Airway epithelial cell (primary cell): ENCODE data around the gene KRT5. TPM values are rescaled to one million over a fixed set of nuclear protein-coding genes. Genes with fewer than 3 reads are reported as not detected.

ENCODE experiments used
- total RNA-seq: library from RNA; depleted of rRNA; stranded (reverse); fragments of >200 nt; gene quantifications from 2 replicates; pipeline ENCODE4 v1.2.3, GENCODE V29; 2015

Gene KRT5
- total RNA-seq: 10,625 and 11,680 TPM in 2 replicates

DNA sequence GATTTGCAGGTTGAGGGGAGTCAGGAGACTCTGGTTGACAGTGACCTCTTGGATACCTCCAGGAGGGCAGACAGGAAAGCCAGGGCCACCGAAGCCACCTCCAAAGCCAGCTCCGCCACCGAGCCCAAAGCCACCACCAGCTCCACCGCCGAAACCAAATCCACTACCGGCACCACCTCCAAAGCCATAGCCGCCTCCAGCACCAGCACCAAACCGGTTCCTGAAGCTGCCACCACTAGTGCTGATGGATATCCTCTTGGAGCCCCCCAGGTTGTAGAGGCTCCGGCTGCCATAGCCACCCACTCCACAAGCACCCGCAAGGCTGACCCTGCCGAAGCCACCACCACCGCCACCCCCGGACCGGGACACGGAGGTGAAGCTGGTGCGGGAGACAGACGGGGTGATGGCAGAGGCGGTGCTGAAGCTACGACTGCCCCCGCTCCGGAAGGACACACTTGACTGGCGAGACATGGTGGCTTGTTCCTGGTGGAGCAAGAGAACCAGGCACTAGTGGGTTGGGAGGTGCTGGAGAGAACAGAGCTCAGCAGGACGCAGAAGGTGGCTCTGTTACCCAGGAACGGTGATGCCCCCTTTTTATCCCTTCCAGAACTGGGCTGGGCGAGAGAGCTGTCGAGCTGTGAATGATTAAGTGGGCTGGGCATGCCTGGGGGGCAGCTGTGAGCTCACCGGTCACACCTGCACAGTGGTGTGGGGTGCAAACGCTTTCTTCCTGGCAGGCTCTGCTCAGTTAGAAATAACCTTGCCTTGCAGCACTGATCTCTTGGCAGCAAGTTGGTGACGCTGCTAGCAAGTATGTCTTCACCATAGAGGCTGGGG, at the start of gene KRT5:
KRT5 (minus strand) TSS at position 569 of the 837 bp plus-strand sequence; CDS start at position 471, 98 bp downstream.

GRCh38 chr12:52552681-52553195, 32.5 kb upstream of the KRT5 start, which contains the start of gene KRT71:
KRT71 (minus strand) TSS chr12:52553145; CDS start chr12:52553077, 68 bp downstream.

DNA sequence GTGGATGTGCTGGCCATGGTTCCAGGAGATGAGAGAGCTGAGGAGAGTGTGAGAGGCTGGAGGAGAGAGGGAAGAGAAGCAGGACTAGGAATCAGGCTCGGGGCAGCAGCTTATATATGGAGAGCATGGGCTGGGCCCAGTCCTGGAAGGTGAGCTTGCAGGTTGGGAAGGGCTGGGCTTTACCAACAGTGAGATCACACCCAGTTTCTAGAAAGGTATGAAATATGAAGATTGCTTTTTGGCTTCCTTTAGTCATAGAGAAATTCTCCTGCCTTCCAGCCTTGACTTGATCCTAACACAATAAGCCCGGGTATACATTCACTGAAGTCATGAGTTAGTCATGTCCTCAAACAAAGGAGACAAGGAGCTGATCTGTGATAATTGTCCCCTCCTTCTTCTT, 27.0 kb downstream of the KRT5 start, which contains the start of gene KRT6A:
KRT6A (minus strand) TSS at position 86 of the 400 bp plus-strand sequence; CDS start at position 17, 69 bp downstream.

DNA sequence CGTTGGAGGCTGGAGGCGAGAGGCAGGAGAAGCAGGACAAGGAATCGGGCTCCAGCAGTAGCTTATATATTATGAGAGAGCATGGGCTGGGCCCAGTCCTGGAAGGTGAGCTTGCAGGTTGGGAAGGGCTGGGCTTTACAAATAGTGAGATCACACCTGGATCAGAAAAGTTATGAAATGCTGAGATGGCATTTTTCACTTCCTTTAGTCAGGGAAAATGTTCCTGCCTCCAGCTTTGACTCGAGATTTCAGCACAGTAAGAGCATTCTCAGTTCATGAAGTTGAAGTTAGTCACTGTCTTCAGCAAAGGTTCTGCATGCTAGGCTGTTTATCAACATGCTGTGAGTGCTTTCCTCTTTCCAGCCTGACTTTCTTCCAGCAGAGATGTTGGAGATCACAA, 46.4 kb downstream of the KRT5 start, which contains the start of gene KRT6C:
KRT6C (minus strand) TSS at position 38 of the 400 bp plus-strand sequence. CDS start 68 bp downstream, outside the sequence.

Other genes starting within 250 kb of the KRT5 start
- gene KRT86, start 245.7 kb downstream of the KRT5 start, total RNA-seq: 0.56 TPM in 1 of 2 replicates, not detected in the other
- gene KRT81, start 228.9 kb downstream of the KRT5 start, total RNA-seq: 35.9 and 54.8 TPM in 2 replicates
- not detected in 2 replicates for gene KRT83, start 199.0 kb downstream of the KRT5 start, total RNA-seq
- gene KRT85, start 152.9 kb downstream of the KRT5 start, total RNA-seq: not detected in 2 replicates
- 0.07 TPM in 1 of 2 replicates, not detected in the other for gene KRT84, start 134.7 kb downstream of the KRT5 start, total RNA-seq
- gene KRT82, start 114.1 kb downstream of the KRT5 start, total RNA-seq: not detected in 2 replicates
- gene KRT75, start 86.0 kb downstream of the KRT5 start, total RNA-seq: 2.1 and 2.6 TPM in 2 replicates
- gene KRT6B, start 68.2 kb downstream of the KRT5 start, total RNA-seq: 1,596 and 1,655 TPM in 2 replicates
- gene KRT6C, start 46.6 kb downstream of the KRT5 start, total RNA-seq: 220 and 261 TPM in 2 replicates
- 9,998 and 10,940 TPM in 2 replicates for gene KRT6A, start 27.1 kb downstream of the KRT5 start, total RNA-seq
- not detected in 2 replicates for gene KRT71, start 32.8 kb upstream of the KRT5 start, total RNA-seq
- gene KRT74, start 53.4 kb upstream of the KRT5 start, total RNA-seq: 0.21 and 0.33 TPM in 2 replicates
- gene KRT72, start 81.1 kb upstream of the KRT5 start, total RNA-seq: not detected in 2 replicates
- not detected in 2 replicates for gene KRT73, start 98.2 kb upstream of the KRT5 start, total RNA-seq
- 0.28 TPM in 1 of 2 replicates, not detected in the other for gene KRT2, start 131.8 kb upstream of the KRT5 start, total RNA-seq
- gene KRT1, start 160.0 kb upstream of the KRT5 start, total RNA-seq: 0.42 and 0.99 TPM in 2 replicates
- 0.09 and 0.21 TPM in 2 replicates for gene KRT77, start 183.1 kb upstream of the KRT5 start, total RNA-seq